Endothelial cell of umbilical vein (primary cell): ENCODE data around the gene SLC38A10. TPM values are rescaled to one million over a fixed set of nuclear protein-coding genes. Genes with fewer than 3 reads are reported as not detected.

Experiments used
- BruUV-seq: library from RNA; stranded (reverse); fragments of 400-500 nt; replicated peaks from 2 replicates; lab custom pipeline; 2021; lab: Mats Ljungman, UMichigan
- CTCF ChIA-PET: fragments of 300-600, 350-600 bp; sonication (Branson Sonifier 250); formaldehyde crosslinking; loops from one replicate; lab custom pipeline; 2021; ENCODE audit warnings: antibody characterized with exemption, inconsistent platforms; lab: Charles Lee
- POLR2A ChIA-PET: fragments of 300-600, 350-600 bp; sonication (Branson Sonifier 250); formaldehyde crosslinking; loops from one replicate; lab custom pipeline; 2021; ENCODE audit warnings: antibody characterized with exemption, inconsistent platforms; lab: Charles Lee
- DNase-seq: peaks from one replicate; pipeline ENCODE4 v3.0.0-alpha.2; 2011; ENCODE audit warnings: low read depth, low spot score
- FAIRE-seq: peaks from 2 replicates; lab custom pipeline; 2011; peaks lifted over from hg19 to GRCh38; lab: Jason Lieb, UNC
- H2AFZ ChIP-seq: 2 replicates; pipeline ENCODE4 v1.6.0; 2012; ENCODE audit warnings: low read depth, low read length, control low read depth, inconsistent platforms
- H3K27ac ChIP-seq: 2 replicates; pipeline ENCODE4 v1.5.1; 2011; ENCODE audit warnings: low read depth, mild to moderate bottlenecking, control low read depth, low read length, moderate library complexity; ENCODE audit not compliant: insufficient read depth
- H3K27me3 ChIP-seq, 2 experiments: 2 replicates each; pipeline versions ENCODE4 v1.6.0 to v1.6.1; 2011; ENCODE audit warnings: low read length in 2 of 2, mixed read lengths in 1 of 2; ENCODE audit not compliant: control insufficient read depth in 2 of 2, insufficient read depth in 2 of 2
- H3K36me3 ChIP-seq, 2 experiments: 2 replicates in 1 of 2; 3 replicates in 1 of 2; pipeline ENCODE4 v1.5.1; 2011; ENCODE audit warnings: low read length in 2 of 2, mild to moderate bottlenecking in 1 of 2, moderate library complexity in 1 of 2; ENCODE audit not compliant: control insufficient read depth in 2 of 2, insufficient read depth in 2 of 2; ENCODE audit errors: extremely low read depth in 1 of 2
- H3K4me1 ChIP-seq: 3 replicates; pipeline ENCODE4 v1.5.1; 2011; ENCODE audit warnings: mild to moderate bottlenecking, low read length; ENCODE audit not compliant: control insufficient read depth, insufficient read depth; ENCODE audit errors: extremely low read depth
- H3K4me2 ChIP-seq: 2 replicates; pipeline ENCODE4 v1.6.1; 2011; ENCODE audit warnings: low read length, control low read depth, mixed read lengths; ENCODE audit not compliant: insufficient read depth
- H3K4me3 ChIP-seq, 3 experiments: fragments of 200-600 bp in 1 of 3; sonication (generic), shearing (Covaris generic) in 1 of 3; replicated peaks in 1 of 3; 2 replicates each; pipeline ENCODE4 v1.5.1; 2011 to 2016; ENCODE audit warnings: control low read depth in 3 of 3, low read length in 3 of 3, mild to moderate bottlenecking in 2 of 3, inconsistent platforms in 1 of 3, low read depth in 1 of 3, moderate library complexity in 1 of 3; ENCODE audit not compliant: insufficient read depth in 1 of 3
- H3K79me2 ChIP-seq: 2 replicates; pipeline ENCODE4 v1.6.0; 2012; ENCODE audit warnings: low read length, inconsistent platforms; ENCODE audit not compliant: control insufficient read depth, insufficient read depth
- H3K9ac ChIP-seq: replicated peaks from 2 replicates; pipeline ENCODE3; 2011; ENCODE audit warnings: low read length, control low read depth; ENCODE audit not compliant: insufficient read depth; ENCODE audit errors: extremely low read depth
- H3K9me1 ChIP-seq: replicated peaks from 3 replicates; pipeline ENCODE4 v1.6.0; 2011; ENCODE audit warnings: mild to moderate bottlenecking, low read length; ENCODE audit not compliant: control insufficient read depth, insufficient read depth; ENCODE audit errors: extremely low read depth
- H3K9me3 ChIP-seq: replicated peaks from 2 replicates; pipeline ENCODE4 v1.5.1; 2012; ENCODE audit warnings: low read length, inconsistent platforms; ENCODE audit not compliant: control insufficient read depth, insufficient read depth
- H4K20me1 ChIP-seq: replicated peaks from 2 replicates; pipeline ENCODE3; 2011; ENCODE audit warnings: mild to moderate bottlenecking, low read length; ENCODE audit not compliant: control insufficient read depth, insufficient read depth; ENCODE audit errors: extremely low read depth
- CTCF ChIP-seq, 2 donors: IDR thresholded peaks; 1 replicate in 1 of 2; 2 replicates in 1 of 2; pipeline ENCODE4 v1.5.1; 2011; ENCODE audit warnings: low read length in 2 of 2, mild to moderate bottlenecking in 2 of 2, moderate library complexity in 2 of 2, control low read depth in 1 of 2, inconsistent platforms in 1 of 2, low read depth in 1 of 2; ENCODE audit not compliant: insufficient read depth in 1 of 2; ENCODE audit errors: extremely low read depth in 1 of 2
- EZH2 ChIP-seq: IDR thresholded peaks from 2 replicates; pipeline ENCODE4 v1.6.1; 2012; ENCODE audit warnings: borderline replicate concordance, low read depth, mild to moderate bottlenecking, moderate library complexity, low read length, inconsistent platforms; ENCODE audit not compliant: severe bottlenecking
- FOS ChIP-seq: IDR thresholded peaks from 2 replicates; pipeline ENCODE4 v1.6.1; 2011; ENCODE audit warnings: mild to moderate bottlenecking, low read length, moderate library complexity, borderline replicate concordance; ENCODE audit not compliant: insufficient read depth
- GATA2 ChIP-seq: IDR thresholded peaks from 2 replicates; pipeline ENCODE4 v1.7.0; 2011; ENCODE audit warnings: low read depth, mild to moderate bottlenecking, moderate library complexity, mixed read lengths, low read length; ENCODE audit not compliant: insufficient read length, insufficient read depth
- JUN ChIP-seq: IDR thresholded peaks from 2 replicates; pipeline ENCODE4 v1.6.1; 2011; ENCODE audit warnings: borderline replicate concordance, low read depth; ENCODE audit not compliant: insufficient read length, insufficient read depth
- MYC ChIP-seq: IDR thresholded peaks from one replicate; pipeline ENCODE4 v1.6.1; 2011; ENCODE audit warnings: mild to moderate bottlenecking, low read depth, low read length
- POLR2A ChIP-seq: IDR thresholded peaks from 2 replicates; pipeline ENCODE4 v1.6.1; 2012; ENCODE audit warnings: low read depth, mild to moderate bottlenecking, control low read depth, low read length
- POLR2AphosphoS5 ChIP-seq: IDR thresholded peaks from 2 replicates; pipeline ENCODE4 v1.6.1; 2012; ENCODE audit warnings: low read depth, mild to moderate bottlenecking, control low read depth, low read length, moderate library complexity; ENCODE audit not compliant: insufficient read depth
- dilution Hi-C: fragments of 300-500 bp; cut with MboI; formaldehyde crosslinking; loops from one replicate; pipeline ENCODE4 v1.15.0; 2019; ENCODE audit warnings: low sequenced_read_pairs; ENCODE audit not compliant: extremely low pct_ligation_motif_present
- intact Hi-C: fragments of 100-400 bp; cut with micrococcal nuclease; formaldehyde crosslinking; loops from one replicate; pipeline ENCODE4 v1.10.0; 2022
- polyA plus RNA-seq, 4 experiments: library from polyadenylated mRNA; depleted of rRNA in 3 of 4; stranded (reverse) in 3 of 4; unstranded in 1 of 4; fragments of >200 nt; gene quantifications; 2 replicates each; pipeline versions ENCODE4 v1.2.1 to v1.2.3, GENCODE V29; 2011 to 2012; ENCODE audit warnings: missing spikeins in 1 of 4
- total RNA-seq: library from RNA; stranded (reverse); gene quantifications from 2 replicates; pipeline ENCODE4 v1.2.3, GENCODE V29; 2021
- TF ChIP-seq, protein P1 (sequence below): IDR thresholded peaks from 2 replicates; pipeline ENCODE4 v1.6.1; 2011; ENCODE audit not compliant: insufficient read depth, insufficient read length

The SLC38A10 gene
- total and polyA plus RNA-seq, 2 donors (not counting 3 experiments of a cell fraction or from before 2014, with no cell fraction given) = 72.7 to 113 TPM

- no peaks in the 10 kb centered on the region for H4K20me1 ChIP-seq
- no peak overlapping the region for H3K27ac ChIP-seq
- no peaks in the 10 kb centered on the region for H3K79me2 ChIP-seq
- H3K4me2 ChIP-seq = no peak overlapping the region
- ChIA-PET POLR2A (no interaction called here), CTCF (no interaction called here)
- no peaks in the 10 kb centered on the region for H3K36me3 ChIP-seq
- no peak overlapping the region for H3K9ac ChIP-seq
- H3K9me3 ChIP-seq = no peaks in the 10 kb centered on the region
- no peak overlapping the region for H3K4me3 ChIP-seq
- dilution Hi-C loops (no loop called here), intact Hi-C loops (no loop called here)
- H3K27me3 ChIP-seq = no peaks in the 10 kb centered on the region
- no peak overlapping the region for H2AFZ ChIP-seq
- H3K9me1 ChIP-seq = no peaks in the 10 kb centered on the region
- DNase-seq = no peak
- FAIRE-seq = no peak
- no peak for TF ChIP-seq POLR2A
- TF ChIP-seq, protein P1, sequence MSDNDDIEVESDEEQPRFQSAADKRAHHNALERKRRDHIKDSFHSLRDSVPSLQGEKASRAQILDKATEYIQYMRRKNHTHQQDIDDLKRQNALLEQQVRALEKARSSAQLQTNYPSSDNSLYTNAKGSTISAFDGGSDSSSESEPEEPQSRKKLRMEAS = no peak
- H3K4me1 ChIP-seq = no peaks in the 10 kb centered on the region
- BruUV-seq = no TSS peak
These were observed 7.8 kb upstream of the SLC38A10 start for GRCh38 chr17:81302861-81303333.

- Histone ChIP-seq H3K79me2 (no peaks in the 10 kb centered on the region), H3K9me3 (no peaks in the 10 kb centered on the region), H3K9me1 (no peaks in the 10 kb centered on the region), H3K4me1 (no peaks in the 10 kb centered on the region), H3K4me3 (no peak overlapping the region), H3K4me2 (no peak overlapping the region), H3K36me3 (no peaks in the 10 kb centered on the region), H4K20me1 (no peaks in the 10 kb centered on the region), H3K27me3 (no peaks in the 10 kb centered on the region), H2AFZ (no peak overlapping the region), H3K9ac (no peak overlapping the region), H3K27ac (no peak overlapping the region)
- intact Hi-C loops = no loop called here
- TF ChIP-seq CTCF (IDR thresholded peaks at IDR 0.05; ENCODE audit: extremely low read depth in 1 of 2, insufficient read depth in 1 of 2, low read depth in 1 of 2, low read length in 2 of 2) (no peak), EZH2 (no peak), GATA2 (no peak), POLR2A (no peak), JUN (no peak), POLR2AphosphoS5 (no peak), MYC (no peak), FOS (no peak)
- TF ChIP-seq, protein P1 = no peak
- ChIA-PET CTCF (no interaction called here), POLR2A (no interaction called here)
- FAIRE-seq (no peak), DNase-seq (no peak)
- no TSS peak for BruUV-seq
- dilution Hi-C loops = no loop called here
These were observed 7.2 kb upstream of the SLC38A10 start for GRCh38 chr17:81302324-81302723.
